ENCODE measurements around the gene OSBP2. TPM values are rescaled to one million over a fixed set of nuclear protein-coding genes. Genes with fewer than 3 reads are reported as not detected.

Gene OSBP2
- total RNA-seq, 1 donor from 2014 or later: 18.0 TPM

DNA sequence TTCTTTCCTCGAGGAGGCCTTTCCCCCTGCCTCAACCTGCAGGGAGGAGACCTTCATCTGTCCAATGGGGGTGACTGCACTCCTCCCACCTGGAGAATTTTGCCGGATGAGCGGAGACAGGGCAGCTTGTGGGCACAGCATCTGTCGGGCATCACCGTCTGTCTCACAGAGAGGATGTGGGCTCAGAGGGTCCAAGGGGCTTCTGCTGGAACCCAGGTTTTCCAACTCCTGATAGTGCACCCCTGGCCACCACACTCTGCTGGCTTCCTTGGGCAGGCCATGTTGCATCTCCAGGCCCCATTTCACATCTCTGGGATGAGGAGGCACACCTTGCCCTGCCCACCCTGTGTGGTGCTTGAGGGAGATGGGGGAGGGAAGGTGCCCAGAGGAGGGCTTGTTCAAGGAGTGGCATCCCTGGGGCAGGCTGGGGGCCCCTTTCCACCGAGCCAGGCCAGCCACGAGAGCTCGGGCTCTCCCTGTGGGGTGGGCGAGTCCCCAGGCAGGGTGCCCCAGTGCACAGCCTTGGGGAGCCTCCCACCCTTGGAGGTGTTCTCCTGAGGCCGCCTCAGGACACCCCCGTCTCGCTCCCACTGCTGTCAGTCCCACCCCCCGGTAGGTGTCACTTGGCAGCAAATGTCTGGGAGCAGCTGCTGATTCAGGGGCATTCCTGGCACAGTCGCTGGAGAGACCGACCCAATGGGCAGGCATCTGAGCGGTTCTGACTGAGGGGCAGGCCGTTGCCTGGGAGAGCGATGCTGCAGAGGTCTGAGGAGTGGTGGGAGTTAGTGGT lies 189.7 kb downstream of the OSBP2 start:
- no peak for DNase-seq

DNA sequence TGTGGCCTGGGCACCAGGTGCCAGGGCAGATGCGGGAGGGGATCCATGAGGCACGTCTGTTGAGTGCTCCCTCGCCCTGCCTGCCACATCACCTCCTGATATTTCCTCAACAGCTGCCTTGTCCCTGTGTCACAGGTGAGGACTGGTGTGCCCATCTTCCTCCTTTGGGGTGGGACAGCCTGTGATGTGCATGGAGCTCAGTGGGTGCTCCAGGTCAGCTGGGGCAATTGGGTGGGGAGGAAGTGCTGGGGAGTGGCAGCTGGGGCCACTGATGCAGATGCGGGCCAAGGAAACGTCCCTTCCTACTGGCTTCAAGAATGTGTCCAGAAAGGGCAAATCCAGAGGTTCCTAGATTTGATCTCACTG lies 190.3 kb downstream of the OSBP2 start:
- no peak for DNase-seq

DNA sequence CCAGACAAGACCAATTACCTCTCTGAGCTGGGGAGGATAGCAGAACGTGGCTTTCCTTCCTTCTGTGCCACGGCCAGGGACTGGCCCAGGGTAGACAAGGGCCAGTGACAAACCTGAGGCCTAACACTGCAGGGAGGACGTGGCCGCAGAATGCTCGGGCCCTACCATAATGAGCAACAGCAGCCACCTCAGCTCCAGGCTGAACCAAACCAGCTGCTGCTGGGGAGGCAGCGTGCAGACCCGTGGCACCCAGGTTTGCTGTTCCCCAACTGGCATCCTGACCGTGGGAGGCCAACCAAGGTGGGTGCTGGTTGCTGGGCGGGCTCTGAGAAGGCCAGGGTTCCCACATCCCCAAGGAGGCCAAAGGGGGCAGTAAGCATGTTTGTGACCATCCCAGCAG lies 190.9 kb downstream of the OSBP2 start:
- DNase-seq: no peak

DNA sequence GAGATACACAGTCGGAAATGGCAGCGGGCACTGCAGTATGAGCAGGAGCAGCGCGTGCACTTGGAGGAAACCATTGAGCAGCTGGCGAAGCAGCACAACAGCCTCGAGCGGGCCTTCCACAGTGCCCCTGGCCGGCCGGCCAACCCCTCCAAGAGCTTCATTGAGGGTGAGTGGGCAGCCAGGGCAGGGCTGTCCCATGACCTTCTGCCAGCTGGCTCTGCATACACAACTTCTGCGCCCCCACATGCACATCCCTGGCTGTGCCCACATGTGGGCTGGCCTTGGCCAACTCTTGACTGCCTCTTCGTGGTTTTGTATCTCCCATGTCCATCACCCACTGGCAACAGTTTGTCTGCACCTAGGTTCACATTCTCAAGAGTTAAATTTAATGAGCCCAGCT lies 192.8 kb downstream of the OSBP2 start:
- no peak for DNase-seq

DNA sequence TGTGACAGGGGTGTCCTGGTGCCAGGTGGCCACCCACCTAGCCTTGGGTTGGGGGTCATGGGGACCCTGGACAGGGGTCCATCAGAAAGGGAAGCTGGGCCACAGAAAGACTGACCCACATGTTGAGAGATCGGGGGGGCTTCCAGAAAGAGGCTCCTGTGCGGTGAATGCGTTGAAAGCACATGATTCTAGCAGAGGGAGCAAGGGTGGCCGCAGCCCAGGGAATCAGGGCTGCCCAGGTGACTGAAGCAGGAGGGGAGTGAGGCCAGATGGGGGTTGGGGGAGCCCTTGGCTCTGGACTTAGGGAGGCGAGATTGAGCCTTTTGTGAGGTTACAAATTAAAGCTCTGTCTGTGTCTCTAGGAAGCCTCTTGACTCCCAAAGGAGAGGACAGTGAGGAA lies 193.2 kb downstream of the OSBP2 start:
- DNase-seq: no peak

DNA sequence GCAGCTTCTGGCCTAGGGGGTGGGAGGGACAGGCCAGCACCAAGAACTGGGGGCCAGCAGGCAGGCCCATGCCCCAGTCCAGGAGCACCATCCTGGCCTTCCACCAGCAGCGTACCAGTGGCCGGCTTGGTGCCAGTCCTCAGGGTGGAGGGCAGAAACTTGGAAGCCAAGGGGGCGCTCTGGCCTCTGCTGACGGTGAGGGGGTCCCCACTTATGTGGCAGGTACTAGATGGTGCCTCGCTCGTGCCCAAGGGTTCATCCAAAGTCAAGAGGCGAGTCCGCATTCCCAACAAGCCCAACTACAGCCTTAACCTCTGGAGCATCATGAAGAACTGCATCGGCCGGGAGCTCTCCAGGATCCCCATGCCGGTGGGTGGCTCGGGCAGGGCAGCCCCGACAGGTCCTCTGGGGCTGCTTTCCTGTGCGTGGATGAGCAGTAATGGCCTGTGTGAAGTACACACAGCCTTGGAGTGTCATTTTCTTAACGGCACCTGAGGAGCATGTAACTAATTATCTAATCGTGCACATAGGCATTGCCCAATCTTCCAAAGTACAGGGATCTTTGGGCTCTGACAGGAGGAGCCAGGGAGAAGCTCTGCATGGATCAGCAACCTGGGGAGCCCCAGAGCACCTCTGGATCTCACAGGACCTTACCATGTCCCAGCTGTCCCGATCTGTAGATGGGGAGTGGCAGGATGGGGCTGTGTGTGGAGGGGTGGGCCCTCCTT lies 194.8 kb downstream of the OSBP2 start:
- no peak for DNase-seq

DNA sequence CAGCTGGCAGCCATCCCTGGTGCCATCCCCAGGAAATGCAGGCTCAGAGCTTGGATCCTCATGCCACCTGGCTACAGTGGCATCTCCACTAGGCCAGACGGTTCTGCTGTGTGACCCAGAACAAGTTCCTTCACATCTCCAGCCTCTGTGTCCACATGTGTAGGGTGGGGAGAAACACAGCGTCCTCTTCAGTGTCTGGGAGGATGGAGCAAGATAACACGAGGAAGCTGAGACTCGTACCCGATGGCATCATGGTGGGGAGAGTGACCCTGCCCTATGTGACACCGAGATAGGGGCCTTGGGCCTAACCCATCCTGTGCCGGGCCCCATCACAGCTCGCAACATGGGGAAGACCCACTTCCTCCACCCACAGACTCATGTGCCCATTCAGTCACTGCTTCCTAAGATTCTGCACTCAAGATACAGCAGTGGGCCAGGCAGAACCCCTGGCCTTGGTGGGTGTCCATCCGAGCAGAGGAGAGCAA lies 195.4 kb downstream of the OSBP2 start:
- DNase-seq: no peak

DNA sequence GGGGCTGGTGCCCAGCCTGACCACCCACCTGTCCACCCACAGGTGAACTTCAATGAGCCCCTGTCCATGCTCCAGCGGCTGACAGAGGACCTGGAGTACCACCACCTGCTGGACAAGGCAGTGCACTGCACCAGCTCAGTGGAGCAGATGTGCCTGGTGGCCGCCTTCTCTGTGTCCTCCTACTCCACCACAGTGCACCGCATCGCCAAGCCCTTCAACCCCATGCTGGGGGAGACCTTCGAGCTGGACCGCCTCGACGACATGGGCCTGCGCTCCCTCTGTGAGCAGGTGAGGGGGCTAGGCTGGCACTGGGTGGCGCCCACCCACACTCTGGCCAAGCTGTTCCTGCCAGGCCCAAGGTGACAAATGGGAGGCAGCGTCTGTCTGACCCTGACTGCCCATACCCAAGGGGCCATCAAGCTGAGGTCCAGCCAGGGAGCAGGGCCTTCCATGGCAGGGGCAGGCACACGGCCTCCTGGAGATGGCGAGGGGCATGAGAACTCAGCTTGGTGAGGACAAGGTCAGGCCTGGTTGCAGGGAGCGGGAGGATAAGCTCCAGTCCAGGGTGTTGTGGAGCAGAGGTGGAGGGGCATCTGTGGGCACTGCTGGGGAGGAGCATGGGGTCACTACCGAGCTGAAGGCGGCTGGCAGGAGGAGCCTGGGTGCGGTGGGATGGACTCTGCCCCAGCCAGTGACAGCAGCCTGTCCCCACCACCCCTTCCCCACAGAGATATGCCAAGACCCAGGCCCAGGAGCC lies 196.2 kb downstream of the OSBP2 start:
- DNase-seq: peak; percentile 64

DNA sequence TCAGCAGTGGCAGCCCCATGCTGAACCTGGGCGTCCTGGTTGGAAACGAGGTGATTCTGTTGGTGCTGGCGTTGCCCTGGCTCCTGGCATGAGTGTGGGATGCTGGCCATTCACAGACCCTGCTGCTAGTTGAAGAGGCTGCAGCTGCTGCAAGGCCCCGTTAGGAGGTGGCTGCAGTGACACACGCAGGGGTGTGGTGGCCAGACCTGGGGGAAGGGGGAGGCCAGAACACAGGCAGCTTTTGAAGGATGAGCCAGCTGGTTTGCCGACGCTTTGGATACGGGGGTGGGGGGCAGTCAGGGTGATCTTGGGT lies 196.7 kb downstream of the OSBP2 start:
- no peak for DNase-seq

DNA sequence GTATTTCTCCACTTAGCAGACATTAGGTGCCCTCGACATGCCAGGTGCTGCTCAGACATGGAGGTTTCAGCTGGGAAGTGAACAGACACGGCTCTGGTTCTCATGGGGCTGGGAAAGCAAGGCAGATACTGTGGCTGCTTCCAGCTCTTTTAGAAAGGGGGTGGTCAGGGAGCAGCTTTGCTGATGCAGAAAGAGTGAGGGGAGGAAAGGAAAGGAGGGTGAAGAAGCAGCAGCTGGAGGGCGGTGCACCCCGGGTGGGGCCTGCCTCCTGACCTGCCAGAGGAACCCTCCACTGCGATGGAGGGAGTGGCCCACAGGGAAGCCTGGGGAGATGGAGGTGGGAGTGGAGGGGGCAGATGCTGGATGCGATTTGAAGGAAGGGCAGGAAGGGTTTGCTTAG lies 197.1 kb downstream of the OSBP2 start:
- no peak for DNase-seq

DNA sequence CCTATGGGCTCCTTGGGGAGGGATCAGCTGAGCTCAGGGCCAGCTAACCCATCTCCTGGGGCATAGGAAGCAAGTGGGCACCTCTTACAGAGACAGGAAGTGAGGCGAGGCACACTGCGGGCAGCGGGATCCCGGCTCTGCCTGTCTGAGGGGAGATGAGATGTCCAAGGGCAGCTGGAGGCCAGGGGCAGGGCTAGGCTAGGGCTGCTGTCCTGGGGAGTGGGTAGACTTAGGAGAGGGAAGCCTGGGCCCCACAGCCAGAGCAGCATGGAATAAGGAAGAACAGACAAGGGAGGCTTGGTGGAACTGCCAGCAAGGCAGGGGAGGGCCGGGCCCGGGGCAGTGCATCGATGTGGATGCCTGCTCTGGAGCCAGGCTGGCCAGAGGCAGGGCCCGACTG lies 197.6 kb downstream of the OSBP2 start:
- no peak for DNase-seq

DNA sequence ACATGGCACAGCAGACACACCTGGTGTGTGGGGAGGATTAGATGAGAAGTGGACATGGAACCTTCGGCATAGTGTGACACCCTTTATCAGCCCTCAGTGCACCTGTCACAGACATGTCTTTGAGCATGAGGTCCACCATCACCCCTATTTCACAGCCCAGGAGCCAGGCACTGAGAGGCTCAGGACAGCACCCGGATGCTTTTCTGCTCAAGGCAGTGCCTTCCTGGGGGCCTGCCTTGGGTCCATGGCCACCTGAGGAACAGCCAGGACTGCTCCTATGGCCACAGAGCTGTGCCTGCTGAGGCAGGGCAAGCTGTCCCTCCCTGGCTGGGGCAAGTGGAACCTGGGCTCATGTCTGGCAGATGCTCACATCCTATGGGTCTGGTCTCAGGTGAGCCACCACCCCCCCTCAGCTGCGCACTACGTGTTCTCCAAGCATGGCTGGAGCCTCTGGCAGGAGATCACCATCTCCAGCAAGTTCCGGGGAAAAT lies 198.1 kb downstream of the OSBP2 start:
- DNase-seq: no peak

DNA sequence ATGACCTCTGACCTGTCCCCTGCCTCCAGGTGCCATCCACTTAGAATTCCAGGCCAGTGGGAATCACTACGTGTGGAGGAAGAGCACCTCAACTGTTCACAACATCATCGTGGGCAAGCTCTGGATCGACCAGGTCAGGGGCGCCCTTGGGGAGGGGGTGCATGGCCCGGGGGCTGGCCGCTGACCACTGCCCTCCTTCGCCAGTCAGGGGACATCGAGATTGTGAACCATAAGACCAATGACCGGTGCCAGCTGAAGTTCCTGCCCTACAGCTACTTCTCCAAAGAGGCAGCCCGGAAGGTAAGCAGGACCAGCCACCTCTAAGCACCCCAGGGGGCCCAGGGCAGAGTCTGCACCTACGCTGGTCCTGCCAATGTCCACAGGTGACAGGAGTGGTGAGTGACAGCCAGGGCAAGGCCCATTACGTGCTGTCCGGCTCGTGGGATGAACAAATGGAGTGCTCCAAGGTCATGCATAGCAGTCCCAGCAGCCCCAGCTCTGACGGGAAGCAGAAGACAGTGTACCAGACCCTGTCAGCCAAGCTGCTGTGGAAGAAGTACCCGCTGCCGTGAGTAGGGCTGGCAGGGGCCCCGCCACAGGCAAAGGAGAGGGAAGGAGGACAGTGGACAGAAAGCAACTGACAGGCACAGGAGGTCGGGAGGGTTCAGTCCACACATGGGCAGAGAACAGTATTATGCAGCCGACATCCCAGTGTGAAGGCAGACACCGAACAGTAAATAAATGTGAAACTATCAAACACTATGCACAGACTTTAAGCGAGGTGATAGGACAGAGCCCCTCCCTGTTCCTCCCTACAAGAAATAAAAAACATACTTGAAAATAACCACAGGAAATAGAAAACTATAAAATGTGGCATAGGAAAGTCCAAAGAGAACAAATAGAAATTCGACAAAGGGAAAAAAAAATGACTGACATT lies 199.0 kb downstream of the OSBP2 start:
- DNase-seq: no peak

DNA sequence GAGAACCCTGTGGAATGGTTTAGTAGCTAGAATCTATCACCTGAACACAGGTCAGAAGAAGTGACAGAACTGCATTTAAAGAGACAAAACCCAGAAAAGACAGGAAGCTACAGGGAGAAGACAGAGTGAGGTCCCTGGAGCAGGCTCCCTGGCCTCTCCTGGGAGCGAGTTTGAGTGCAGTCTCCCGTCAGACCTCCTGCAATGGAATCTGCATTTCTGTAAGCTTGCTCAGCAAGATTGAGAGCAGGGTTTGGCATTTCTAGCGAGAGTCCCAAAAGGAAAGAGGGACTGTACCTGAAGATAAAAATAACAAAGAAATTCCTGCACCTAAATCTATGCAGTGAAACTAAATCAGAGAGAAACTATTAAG lies 199.7 kb downstream of the OSBP2 start:
- DNase-seq: no peak

DNA sequence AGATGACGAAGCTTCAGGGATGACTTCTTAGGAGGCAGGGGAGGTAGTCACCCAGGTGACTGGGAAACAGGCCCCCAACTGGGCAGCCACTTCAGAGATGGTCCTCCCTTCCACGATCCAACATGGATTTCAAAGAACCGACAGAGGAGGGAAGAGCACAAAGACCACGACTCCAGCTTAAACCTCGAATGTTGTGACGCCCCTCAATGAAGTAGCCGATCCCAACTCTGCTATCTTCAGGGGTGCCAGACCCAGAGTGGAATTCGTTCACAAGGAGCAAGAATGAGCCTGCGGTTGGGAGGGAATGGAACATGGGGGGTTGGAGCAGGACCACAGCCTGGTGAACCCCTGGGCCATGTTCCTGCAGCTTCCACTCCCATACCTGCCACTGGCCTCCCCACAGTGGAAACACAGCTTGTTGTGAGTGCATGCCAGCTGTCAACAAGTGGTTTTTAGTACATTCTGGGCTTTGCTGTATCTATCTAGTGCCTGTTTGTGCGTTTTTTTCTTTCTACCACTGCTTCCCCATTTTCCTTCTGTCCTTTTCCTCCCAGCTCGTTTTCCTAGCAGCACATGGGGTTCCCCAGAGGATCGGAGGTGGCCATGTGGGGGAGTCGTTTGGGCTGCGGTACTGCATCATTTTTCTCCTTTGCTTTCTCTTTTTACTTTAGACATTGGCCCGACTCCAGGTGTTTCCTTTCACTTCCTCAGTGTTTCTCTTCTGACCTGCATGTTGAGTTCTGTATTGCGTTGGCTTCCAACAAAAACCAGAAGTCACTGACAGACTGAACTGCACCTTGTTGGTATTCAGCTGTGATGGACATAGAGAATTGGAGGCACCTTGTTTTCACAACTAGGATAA lies 208.1 kb downstream of the OSBP2 start:
- no peak for DNase-seq

DNA sequence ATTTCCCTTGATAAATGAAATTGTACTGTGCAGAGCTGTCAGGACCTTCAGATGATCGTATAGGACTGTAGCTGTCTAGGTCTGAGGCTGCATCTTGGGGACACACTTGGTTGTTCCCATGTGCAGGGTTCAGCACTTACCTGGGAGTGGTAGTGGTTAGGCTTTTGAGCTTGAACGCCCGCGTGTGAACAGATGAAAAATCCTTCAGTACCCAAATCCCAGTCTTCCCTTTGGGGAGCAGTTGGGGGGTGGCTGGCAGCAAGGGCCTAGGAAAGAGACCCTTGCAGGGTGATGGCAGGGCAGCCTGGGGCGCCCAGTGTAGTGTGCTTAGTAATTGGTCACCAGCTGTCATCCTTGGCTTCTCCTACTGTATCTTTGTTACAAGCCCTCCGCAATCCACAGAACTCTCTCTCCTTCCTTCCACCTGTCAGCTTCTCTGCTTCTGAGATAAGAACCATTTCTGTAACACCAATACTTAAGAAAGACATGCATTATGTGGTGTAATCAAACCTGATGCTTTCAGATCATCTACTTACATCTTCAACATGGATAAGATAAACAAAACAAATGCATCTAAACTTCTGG lies 209.3 kb downstream of the OSBP2 start:
- DNase-seq: no peak

DNA sequence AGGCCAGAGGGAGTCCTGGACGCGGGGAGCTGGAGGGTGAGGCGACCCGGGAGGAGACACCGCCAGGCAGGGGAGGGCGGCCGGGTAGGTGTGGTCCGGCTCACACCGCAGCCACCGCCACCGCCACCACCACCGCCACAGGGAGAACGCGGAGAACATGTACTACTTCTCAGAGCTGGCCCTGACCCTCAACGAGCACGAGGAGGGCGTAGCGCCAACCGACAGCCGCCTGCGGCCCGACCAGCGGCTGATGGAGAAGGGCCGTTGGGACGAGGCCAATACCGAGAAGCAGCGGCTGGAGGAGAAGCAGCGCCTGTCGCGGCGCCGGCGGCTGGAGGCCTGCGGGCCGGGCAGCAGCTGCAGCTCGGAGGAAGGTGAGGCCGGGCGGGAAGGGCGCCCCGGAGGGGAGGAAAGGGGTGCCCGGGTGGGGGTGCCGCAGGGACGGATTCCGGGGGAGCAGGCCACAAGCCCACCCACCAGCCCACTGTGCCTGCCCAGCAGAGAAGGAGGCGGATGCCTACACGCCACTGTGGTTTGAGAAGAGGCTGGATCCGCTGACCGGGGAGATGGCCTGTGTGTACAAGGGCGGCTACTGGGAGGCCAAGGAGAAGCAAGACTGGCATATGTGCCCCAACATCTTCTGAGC lies 211.1 kb downstream of the OSBP2 start:
- no peak for DNase-seq

DNA sequence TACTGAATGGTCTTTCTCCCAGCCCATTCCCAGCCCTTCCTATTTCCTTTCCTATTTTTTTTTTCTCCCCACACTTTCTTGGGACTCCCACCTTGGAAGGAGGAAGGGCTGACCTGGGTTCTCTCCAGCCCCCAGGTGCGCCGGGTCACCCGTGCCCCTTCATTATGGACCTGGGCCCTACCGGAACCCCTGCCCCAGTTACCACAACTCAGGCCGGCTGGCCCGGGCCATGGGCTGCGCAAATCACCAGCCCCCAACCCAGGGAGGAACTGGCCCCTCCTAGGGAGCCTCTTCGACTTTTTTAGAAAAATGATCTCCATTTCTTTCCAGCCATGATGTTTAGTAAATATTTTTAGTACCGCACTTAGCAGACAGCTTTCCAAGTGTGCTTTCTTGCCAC lies 211.7 kb downstream of the OSBP2 start:
- no peak for DNase-seq

DNA sequence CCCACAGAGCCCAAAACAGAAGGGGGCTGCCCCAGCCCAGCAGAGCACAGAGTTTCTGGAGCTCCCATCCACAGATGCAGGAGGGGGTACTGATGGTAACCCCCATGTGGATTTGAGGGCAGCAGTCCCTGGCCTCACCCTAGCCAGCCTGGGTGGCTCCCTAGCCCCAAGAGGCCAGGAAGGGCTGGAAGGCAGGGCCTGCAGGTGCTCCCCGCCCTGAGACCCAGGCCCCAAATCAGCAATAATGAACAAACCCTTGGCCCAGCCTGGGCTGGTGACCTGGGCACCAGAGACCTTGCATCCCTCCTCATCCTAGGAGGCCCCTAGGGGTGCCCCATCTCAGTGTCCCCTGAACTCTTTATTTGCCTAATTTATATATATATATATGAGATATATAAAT lies 212.3 kb downstream of the OSBP2 start:
- no peak for DNase-seq

DNA sequence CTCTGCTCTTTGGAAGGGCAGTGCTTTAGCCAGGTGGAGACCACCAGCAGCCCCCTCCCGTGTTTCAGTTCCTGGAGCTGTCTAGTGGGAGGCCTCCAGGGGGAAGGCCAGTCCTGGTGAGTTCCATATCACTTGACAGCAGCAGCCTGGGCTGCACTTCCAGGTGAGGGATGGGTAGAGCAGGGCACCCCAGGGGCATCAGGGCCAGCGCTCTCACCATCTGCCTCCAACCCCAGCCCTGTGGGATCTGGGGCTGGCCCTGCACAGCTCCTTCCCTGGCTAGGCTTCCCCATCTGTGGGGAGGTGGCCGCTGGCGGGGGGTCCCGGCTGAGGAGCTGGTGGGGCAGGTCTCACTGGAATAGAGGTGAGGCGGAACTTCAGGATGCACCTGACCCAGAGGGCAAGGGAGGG lies 213.4 kb downstream of the OSBP2 start:
- DNase-seq: no peak

DNA sequence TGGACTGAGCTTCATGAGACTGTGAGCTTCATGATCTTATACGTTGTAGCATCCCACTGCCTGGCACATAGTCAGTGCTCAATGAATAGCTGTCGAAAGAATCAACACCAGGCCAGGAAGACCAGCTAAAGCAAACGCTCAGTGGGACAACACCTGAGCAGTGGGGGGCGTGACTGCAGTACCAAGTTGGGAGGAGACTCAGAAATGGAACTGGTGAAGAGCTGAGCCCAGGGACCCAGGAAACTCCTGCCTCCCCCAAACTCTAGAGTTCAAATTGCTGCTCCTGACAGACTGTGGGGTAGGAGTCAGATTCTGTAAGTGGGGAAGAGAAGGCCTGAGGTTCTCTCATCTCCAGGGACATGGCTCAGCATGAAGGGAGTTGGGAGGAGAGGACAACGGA lies 214.6 kb downstream of the OSBP2 start:
- DNase-seq: no peak

Measured in dermis blood vessel endothelial cell (primary cell).